Esophagus squamous epithelium (tissue), 4 donors: ENCODE measurements around the gene S100A14.

Source experiments
- POLR2A ChIP-seq, 4 donors: fragments of 450-650 bp; IDR thresholded peaks; one replicate each; pipeline ENCODE4 v1.6.1; 2017; ENCODE audit warnings: antibody characterized with exemption in 4 of 4, mild to moderate bottlenecking in 4 of 4, moderate library complexity in 3 of 4
- TF ChIP-seq, protein P1 (sequence below), 6 experiments: fragments of 450-650 bp in 4 of 6; fragments of 200-600 bp in 2 of 6; sonication (generic) in 2 of 6; IDR thresholded peaks; one replicate each; pipeline ENCODE4 v1.5.1; 2016 to 2019; ENCODE audit warnings: antibody characterized with exemption in 6 of 6, mild to moderate bottlenecking in 4 of 6, moderate library complexity in 4 of 6

DNA sequence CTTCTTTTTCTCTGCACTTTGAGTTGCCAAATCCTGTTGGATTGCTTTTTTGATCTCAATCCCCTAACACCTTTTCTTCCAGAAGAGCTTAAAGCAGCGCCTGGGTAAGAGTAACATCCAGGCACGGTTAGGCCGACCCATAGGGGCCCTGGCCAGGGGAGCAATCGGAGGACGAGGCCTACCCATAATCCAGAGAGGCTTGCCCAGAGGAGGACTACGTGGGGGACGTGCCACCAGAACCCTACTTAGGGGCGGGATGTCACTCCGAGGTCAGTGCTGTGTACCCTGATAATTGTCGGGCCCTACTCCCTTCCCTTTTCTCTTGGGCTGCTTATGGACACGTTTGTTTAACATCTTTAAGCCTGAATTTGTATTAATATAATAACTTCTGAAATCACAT lies 26.0 kb upstream of the S100A14 start:
- TF ChIP-seq POLR2A (IDR thresholded peaks at IDR 0.05) = no peak
- TF ChIP-seq, protein P1, sequence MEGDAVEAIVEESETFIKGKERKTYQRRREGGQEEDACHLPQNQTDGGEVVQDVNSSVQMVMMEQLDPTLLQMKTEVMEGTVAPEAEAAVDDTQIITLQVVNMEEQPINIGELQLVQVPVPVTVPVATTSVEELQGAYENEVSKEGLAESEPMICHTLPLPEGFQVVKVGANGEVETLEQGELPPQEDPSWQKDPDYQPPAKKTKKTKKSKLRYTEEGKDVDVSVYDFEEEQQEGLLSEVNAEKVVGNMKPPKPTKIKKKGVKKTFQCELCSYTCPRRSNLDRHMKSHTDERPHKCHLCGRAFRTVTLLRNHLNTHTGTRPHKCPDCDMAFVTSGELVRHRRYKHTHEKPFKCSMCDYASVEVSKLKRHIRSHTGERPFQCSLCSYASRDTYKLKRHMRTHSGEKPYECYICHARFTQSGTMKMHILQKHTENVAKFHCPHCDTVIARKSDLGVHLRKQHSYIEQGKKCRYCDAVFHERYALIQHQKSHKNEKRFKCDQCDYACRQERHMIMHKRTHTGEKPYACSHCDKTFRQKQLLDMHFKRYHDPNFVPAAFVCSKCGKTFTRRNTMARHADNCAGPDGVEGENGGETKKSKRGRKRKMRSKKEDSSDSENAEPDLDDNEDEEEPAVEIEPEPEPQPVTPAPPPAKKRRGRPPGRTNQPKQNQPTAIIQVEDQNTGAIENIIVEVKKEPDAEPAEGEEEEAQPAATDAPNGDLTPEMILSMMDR (IDR thresholded peaks at IDR 0.05) = no peak
